Ovary (tissue), 3 donors: Measurements from ENCODE around the gene TANC1.

Source experiments
- POLR2A ChIP-seq: fragments of 450-650 bp; IDR thresholded peaks from one replicate; pipeline ENCODE4 v1.6.1; 2017; ENCODE audit warnings: antibody characterized with exemption, mild to moderate bottlenecking, moderate library complexity
- TF ChIP-seq, protein P1 (sequence below), 3 donors: fragments of 450-650 bp in 2 of 3; fragments of 200-600 bp in 1 of 3; IDR thresholded peaks; one replicate each; pipeline versions ENCODE4 v1.5.1 to v1.8.0; 2016 to 2022; ENCODE audit warnings: antibody characterized with exemption in 3 of 3, mild to moderate bottlenecking in 1 of 3
- donor health status: DM: no; HTN: no; CAD: no.

DNA sequence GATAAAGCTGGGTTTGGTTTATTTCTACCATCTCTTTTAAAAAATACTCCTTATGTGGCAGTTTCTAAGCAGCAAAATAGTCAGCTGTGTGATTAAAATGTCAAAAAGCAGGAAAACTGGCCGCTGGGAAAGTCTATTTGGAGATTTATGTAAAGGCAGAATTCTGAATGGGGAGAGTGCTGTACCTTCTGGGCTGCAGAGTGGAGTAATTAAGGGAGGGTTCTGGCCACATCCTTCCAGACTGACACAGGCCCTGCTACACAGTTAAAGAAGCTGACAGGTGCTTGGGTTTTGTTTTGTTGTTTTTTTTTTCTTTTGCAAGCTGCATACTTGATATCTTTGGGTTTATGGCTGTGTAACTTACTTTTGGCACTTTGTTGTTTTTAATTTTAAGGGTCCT is 160.8 kb downstream of the TANC1 start:
- TF ChIP-seq, protein P1, sequence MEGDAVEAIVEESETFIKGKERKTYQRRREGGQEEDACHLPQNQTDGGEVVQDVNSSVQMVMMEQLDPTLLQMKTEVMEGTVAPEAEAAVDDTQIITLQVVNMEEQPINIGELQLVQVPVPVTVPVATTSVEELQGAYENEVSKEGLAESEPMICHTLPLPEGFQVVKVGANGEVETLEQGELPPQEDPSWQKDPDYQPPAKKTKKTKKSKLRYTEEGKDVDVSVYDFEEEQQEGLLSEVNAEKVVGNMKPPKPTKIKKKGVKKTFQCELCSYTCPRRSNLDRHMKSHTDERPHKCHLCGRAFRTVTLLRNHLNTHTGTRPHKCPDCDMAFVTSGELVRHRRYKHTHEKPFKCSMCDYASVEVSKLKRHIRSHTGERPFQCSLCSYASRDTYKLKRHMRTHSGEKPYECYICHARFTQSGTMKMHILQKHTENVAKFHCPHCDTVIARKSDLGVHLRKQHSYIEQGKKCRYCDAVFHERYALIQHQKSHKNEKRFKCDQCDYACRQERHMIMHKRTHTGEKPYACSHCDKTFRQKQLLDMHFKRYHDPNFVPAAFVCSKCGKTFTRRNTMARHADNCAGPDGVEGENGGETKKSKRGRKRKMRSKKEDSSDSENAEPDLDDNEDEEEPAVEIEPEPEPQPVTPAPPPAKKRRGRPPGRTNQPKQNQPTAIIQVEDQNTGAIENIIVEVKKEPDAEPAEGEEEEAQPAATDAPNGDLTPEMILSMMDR (IDR thresholded peaks at IDR 0.05): no peak
- no peak for TF ChIP-seq POLR2A
